ENCODE data around the gene USP31.

The USP31 gene

GRCh38 chr16:23062524-23062923, 86.7 kb downstream of the USP31 start:
- DNase-seq (ENCODE audit: low read depth): no peak

GRCh38 chr16:23061669-23062068, 87.6 kb downstream of the USP31 start:
- DNase-seq (ENCODE audit: low read depth): no peak

- DNase-seq (ENCODE audit: low read depth): peak; percentile 21
Observed at GRCh38 chr16:23060458-23061320, 88.6 kb downstream of the USP31 start.

- no peak for DNase-seq (ENCODE audit: low read depth)
Observed at GRCh38 chr16:23059433-23059832, 89.8 kb downstream of the USP31 start.

- DNase-seq (ENCODE audit: low read depth): no peak
Observed at GRCh38 chr16:23058576-23058975, 90.7 kb downstream of the USP31 start.

- DNase-seq (ENCODE audit: low read depth): no peak
Observed at GRCh38 chr16:23057013-23057596, 92.1 kb downstream of the USP31 start.

GRCh38 chr16:23055481-23055880, 93.8 kb downstream of the USP31 start:
- no peak for DNase-seq (ENCODE audit: low read depth)

- DNase-seq (ENCODE audit: low read depth): no peak
Observed at GRCh38 chr16:23052908-23053580, 96.2 kb downstream of the USP31 start.

- no peak for DNase-seq (ENCODE audit: low read depth)
Observed at GRCh38 chr16:23052221-23052620, 97.0 kb downstream of the USP31 start.

- DNase-seq (ENCODE audit: low read depth): no peak
Observed at GRCh38 chr16:23051587-23051986, 97.7 kb downstream of the USP31 start.

- DNase-seq (ENCODE audit: low read depth): no peak
Observed at GRCh38 chr16:23048164-23048563, 101.1 kb downstream of the USP31 start.

GRCh38 chr16:23045025-23045424, 104.2 kb downstream of the USP31 start:
- DNase-seq (ENCODE audit: low read depth): no peak

GRCh38 chr16:23040246-23040645, 109.0 kb downstream of the USP31 start:
- DNase-seq (ENCODE audit: low read depth): no peak

- DNase-seq (ENCODE audit: low read depth): no peak
Observed at GRCh38 chr16:23039118-23039517, 110.1 kb downstream of the USP31 start.

GRCh38 chr16:23035240-23035639, 114.0 kb downstream of the USP31 start:
- no peak for DNase-seq (ENCODE audit: low read depth)

GRCh38 chr16:23031508-23032098, 117.6 kb downstream of the USP31 start:
- DNase-seq (ENCODE audit: low read depth): no peak

GRCh38 chr16:23029733-23030420, 119.4 kb downstream of the USP31 start:
- no peak for DNase-seq (ENCODE audit: low read depth)

- no peak for DNase-seq (ENCODE audit: low read depth)
Observed at GRCh38 chr16:23027386-23027785, 121.9 kb downstream of the USP31 start.

GRCh38 chr16:23026784-23027362, 122.4 kb downstream of the USP31 start:
- no peak for DNase-seq (ENCODE audit: low read depth)

GRCh38 chr16:23025692-23026307, 123.5 kb downstream of the USP31 start:
- no peak for DNase-seq (ENCODE audit: low read depth)

GRCh38 chr16:23024044-23024443, 125.2 kb downstream of the USP31 start:
- DNase-seq (ENCODE audit: low read depth): no peak

Data from stimulated activated CD8-positive, alpha-beta memory T cell treated with anti-CD3 and anti-CD28 coated beads, Interleukin-12 subunit alpha, Interleukin-12 subunit beta, amount 100 ng/mL, for 1 hour (primary cell).